ENCODE data around the gene TYMS.

TYMS gene

DNA sequence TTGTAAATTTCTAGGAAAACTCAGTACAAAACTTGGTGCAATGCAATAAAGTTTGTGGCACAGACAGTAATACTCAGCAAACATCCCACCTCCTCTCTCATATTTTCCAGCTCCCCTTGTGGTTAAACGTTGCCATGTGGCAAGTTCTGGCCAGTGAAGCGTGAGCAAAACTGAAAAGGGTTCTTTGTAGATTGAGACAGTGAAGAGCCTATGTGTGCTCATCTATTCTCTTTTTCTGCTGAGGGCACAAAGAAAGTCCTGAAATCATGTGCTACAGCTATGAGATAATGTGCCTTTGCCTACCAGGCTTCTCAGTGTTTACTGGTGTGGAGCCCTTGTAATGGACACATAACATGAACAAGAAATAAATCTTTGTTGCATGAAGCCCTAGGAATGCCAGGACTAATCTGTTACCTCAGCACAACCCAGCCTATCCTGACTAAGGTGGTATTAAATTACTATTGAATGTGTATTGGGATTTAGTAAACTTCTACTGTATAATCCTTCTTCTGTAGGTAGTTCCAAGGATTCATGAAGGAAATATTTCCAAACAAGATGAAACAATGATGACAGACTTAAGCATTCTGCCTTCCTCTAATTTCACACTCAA, 13.0 kb upstream of the TYMS start:
- no peak for DNase-seq (ENCODE audit: low read depth in 2 of 2)

DNA sequence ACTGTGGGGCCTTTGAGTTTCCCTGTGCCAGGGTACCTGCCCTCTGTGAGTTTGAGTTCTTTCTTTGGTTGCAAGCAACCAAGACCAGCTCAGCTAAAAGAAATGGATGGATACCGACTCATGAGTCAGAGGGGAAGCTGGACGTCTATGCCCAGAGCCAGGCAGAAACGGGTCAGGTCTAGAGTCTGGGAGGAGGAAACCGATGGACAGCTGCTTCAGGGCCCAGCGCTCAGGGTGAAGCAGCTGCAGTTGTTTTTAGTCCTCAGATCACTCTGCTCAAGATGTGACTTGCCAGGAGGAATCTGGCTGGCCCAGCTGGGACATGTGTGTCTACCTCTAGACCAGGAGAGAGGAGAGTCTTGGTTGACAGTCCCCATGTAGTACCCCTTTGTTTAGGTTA, 10.1 kb upstream of the TYMS start:
- DNase-seq (ENCODE audit: low read depth in 2 of 2) = no peak

DNA sequence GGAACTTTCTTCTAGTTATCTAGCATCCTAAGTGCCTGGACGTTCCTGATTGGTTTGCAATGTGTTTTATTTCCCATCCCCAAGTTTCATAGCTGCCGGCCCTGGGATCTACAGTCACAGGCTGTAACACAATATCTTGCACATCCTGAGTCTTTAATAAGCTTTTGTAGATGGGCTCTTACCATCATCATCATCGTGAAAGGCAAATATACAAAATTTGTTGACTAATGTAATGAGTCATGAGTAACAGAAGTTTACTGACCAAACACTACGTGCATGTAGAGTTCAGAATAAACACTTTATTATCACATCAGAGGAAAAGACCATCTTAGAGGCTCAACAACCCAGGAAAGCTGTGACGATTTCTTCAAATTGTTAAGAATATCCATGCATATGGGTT, 8.1 kb upstream of the TYMS start:
- no peak for DNase-seq (ENCODE audit: low read depth in 2 of 2)

DNA sequence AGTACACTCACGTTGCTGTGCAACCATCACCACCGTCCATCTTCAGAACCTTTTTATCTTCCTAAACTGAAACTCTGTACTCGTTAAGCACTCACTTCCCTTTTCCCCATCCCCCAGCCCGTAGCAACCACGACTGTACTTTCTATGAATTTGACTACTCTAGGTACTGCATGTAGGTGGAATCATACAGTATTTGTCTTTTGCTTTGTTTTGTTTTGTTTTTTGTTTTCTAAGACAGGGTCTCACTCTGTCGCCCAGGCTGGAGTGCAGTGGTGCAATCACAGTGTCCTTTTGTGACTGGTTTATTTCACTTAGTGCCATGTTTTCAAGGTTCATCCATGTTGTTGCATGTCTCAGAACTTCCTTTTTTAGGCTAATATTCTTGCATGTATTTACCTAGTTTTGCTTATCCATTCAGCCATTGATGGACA, 7.0 kb upstream of the TYMS start:
- DNase-seq (ENCODE audit: low read depth in 2 of 2) = no peak

DNA sequence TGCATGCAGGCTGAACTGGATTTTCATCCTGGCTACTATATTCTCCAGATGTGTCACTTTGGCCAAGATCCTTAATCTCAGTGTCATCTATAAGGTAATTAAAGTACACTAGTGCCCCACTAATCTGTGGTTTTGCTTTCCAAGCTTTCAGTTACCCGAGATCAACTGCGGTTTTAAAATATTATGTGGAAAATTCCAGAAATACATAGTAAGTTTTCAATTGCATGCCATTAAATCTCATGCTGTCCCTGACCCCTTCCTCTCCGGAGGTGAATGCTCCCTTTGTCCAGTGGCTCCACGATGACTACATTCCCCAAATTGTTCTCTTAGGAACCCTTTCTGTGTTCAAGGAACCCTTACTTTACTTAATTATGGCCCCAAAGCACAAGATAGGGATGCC, 5.3 kb upstream of the TYMS start:
- DNase-seq (ENCODE audit: low read depth in 2 of 2) = no peak

DNA sequence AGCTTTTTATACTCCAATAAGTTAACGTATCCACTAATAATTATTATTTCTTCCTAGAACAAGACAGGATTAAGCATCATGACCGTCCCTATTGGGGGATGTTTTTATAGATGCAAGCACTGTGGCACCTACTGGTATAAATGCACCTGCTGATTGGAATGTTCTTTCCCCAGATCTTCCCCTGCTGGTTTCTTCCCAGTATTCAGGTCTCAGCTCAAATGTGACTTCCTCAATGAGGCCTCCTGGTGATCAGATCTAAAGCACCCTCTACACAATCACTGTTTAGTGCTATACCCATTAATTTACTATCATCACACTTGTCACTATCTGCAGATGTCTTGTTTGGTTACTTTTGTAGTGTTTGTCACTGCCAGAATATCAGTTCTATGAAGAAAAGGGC, 3.9 kb upstream of the TYMS start:
- DNase-seq (ENCODE audit: low read depth in 2 of 2) = no peak

DNA sequence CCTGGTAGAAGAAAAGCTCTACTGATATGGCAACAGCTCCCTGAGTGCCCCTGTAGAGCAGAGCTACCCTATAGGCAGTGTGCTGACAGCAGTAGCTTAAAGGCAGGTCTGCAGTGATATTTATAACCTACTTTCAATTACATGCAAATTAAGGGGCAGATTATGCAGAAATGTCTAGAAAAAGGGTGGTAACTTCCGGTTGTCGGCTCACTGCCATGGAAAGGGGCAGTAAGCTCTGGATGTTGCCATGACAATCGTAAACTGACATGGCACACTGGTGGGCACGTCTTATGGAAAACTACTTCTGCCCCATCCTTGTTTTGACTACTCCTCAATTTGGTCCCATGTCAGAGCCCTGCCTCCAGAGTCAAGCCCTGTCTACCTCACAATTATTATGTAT, 2.9 kb upstream of the TYMS start:
- no peak for DNase-seq (ENCODE audit: low read depth in 2 of 2)

DNA sequence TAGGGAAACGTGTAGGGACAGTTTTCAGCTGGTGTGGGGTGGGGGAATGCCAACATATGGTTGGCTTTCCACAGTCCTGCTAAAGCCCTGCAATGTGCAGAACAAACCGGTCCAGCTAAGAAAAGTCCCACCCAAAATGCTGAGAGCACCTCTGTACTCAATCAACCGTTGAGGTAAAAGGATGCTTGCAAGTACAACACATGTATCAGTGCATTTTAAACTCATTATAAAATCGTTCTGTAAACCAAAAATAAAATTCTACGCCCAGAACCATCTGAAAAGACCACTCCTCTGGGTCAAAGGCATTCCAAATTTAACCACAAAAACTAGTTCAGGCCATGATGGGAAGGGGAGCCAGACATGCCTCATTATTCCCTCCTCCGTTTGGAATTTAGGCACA, 2.0 kb upstream of the TYMS start:
- DNase-seq (ENCODE audit: low read depth in 2 of 2) = no peak

DNA sequence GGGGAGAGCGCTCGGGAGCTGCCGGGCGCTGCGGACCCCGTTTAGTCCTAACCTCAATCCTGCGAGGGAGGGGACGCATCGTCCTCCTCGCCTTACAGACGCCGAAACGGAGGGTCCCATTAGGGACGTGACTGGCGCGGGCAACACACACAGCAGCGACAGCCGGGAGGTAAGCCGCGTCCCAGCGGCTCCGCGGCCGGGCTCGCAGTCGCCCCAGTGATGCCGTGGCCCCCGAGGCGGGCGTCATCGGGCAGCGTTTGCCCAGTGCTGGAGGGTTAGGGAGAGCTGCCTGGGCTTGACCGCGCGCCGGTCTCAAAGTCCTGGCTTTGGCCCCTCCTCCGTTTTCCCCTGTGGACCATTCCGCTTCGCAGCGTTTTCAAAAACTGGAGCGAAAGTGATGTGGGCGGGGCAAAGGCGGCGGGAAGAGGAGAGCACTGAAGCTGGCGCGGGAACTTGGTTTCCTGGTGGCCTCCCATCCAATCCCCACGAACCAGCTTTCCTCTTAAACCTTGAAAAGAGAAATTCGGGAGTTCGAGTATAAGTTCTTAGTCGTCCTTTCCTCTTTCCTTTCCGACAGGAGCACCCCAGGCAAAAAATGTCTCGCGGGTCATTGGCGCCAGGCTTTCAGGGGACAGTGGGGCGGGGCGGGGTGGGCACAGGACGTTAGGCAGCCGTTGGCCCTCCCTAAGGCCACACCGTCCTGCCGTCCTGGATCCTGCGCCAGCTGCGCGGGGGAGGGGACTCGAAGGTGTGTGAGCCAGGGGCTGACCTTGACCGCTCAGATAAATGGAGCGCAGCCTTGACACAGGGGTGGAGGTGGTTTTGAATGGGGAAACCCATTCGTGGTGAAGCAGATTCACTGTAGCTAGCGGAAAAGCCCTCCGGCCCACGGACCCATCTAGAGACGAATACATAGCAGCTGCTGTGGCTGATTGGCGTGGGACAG, 821 bp downstream of the TYMS start:
- peak in 1 of 2 donors; percentile 33 for DNase-seq (ENCODE audit: low read depth in 2 of 2)

DNA sequence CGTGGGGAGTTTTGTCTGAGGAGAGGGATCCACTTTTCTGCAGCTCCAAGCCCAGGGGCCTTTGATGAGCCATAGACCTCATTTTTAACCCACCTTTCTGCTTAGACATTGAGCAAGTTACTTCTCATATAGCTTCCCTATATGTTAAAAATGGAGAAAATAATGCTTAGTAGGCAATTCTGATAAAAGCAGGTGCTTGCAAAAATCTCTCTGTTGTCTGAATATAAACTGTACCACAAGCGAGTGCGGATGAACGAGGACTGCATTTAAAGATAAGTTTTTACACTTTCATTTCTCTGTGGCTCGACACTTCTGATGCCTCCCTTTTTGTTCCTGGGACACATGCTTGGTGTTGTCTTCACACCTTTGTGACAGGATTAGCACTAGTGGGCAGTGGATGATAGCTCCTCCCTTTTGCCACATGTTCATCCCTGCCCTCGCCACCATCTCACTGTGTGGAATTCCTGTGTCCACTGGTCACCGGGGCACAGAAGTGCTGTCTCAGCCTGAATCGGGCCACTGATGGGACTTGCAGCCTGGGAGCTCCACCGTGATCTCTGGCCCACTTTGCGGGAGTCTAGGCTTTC, 1.6 kb downstream of the TYMS start:
- DNase-seq (ENCODE audit: low read depth in 2 of 2) = no peak

DNA sequence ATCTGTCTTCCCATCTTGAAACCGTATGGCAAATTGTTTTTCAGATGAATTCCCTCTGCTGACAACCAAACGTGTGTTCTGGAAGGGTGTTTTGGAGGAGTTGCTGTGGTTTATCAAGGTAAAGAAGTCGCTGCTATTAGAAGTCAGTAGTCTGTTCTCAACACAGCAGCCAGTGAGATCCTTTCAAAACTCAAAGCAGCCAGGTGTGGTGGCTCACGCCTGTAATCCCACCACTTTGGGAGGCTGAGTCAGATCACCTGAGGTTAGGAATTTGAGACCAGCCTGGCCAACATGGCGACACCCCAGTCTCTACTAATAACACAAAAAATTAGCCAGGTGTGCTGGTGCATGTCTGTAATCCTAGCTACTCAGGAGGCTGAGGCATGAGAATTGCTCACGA, 2.1 kb downstream of the TYMS start:
- DNase-seq (ENCODE audit: low read depth in 2 of 2) = no peak

DNA sequence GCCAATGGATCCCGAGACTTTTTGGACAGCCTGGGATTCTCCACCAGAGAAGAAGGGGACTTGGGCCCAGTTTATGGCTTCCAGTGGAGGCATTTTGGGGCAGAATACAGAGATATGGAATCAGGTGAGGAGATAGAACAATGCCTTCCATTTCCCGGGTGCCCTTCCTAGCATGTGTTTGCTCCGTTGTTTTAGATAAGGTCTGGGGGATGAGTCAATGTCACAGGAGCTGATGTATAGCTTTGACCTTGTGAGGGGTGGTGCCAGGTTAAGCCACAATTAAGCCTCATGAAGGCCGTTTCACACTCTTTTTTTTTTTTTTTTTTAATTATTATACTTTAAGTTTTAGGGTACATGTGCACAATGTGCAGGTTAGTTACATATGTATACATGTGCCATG, 4.7 kb downstream of the TYMS start:
- no peak for DNase-seq (ENCODE audit: low read depth in 2 of 2)

DNA sequence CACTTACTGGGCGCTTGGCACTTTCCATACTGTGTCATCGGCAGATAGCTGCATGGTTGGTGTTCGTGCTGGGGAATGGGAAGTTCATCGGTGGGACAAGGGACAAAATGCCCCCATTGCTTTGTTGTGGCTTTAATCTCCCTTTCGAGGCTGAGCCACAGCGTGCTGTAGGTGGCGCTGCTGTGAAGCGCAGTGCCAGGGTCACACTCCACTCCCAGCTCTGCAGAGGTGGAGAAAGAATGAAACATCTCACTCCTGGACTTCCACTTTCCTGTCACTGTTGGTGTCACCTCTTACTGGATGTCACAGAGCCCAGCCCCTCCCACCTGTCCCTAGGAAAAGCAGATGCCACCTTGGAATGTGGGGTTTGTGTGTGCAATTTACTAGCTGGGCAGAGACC, 8.7 kb downstream of the TYMS start:
- no peak for DNase-seq (ENCODE audit: low read depth in 2 of 2)

DNA sequence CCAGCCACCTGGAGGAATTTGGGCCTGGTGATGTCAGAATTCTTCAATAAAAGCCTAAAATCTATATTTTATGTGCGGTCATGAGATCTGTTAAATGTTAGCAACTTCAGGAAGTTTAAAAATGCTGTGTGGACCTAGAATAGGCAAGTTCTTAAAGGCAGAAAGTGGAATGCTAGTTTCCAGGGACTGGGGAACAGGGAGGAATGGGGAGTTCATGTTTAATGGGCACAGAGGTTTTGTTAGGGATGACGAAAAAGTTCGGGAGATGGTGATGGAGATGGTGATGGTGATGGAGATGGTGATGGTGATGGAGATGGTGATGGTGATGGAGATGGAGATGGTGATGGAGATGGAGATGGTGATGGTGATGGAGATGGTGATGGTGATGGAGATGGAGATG, 9.2 kb downstream of the TYMS start:
- DNase-seq (ENCODE audit: low read depth in 2 of 2) = no peak

DNA sequence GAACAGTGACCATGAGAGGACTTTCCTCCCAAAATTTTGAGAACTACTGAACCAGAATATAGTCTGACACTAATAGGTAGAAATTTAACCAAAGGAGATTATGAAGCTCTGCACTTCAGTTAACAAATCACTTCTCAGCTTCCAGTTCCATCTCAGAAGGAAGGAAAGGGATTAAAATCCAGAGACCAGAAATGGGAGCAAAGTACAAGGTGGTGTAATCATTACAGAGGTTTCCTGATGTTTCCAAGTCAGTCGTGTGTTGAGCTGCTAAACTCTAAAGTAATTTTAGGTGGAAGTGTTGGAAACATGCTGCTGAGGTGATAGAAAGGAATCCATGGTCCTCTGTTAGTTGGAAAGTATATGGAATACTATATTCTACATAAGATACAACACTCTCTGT, 10.8 kb downstream of the TYMS start:
- DNase-seq (ENCODE audit: low read depth in 2 of 2) = no peak

DNA sequence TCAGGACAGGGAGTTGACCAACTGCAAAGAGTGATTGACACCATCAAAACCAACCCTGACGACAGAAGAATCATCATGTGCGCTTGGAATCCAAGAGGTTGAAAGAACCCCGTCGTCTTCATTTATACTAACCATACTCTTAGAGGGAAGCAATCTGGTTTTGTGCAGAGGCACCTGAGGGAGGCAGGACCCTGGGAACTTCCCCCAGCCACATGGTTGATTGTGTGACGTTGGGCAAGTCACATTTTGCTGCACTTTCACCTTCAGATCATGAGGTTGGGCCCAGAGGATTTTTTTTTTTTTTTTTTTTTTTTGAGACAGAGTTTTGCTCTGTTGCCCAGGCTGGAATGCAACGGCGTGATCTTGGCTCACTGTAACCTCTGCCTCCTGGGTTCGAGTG, 11.6 kb downstream of the TYMS start:
- DNase-seq (ENCODE audit: low read depth in 2 of 2) = no peak

DNA sequence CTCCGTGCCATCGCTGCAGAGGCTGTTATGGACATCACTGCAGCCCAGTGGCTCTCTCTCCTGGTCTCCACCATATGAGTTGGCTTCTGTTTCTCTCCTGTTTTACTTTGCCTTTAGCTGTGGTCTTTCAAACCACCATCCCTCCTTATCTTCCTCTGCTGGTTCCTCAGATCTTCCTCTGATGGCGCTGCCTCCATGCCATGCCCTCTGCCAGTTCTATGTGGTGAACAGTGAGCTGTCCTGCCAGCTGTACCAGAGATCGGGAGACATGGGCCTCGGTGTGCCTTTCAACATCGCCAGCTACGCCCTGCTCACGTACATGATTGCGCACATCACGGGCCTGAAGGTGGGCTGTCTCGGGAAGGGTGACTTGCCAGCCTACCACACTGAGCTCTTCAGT, 13.1 kb downstream of the TYMS start:
- DNase-seq (ENCODE audit: low read depth in 2 of 2) = no peak

DNA sequence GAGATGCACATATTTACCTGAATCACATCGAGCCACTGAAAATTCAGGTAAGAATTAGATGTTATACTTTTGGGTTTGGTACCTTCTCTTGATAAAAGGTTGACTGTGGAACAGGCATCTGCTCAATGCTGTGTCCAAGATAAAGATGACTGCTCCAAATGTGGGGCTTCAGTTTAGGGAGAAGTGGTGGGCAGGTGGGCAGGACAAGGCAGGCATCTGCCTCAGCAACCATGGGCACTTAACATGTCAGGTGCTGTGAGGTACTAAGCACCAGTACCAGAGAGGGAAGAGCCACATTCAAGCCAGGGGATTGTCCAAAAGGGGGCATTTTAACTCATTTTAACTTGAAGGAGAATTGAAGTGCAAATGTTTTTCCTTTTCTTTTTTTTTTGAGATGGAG, 14.0 kb downstream of the TYMS start:
- no peak for DNase-seq (ENCODE audit: low read depth in 2 of 2)

DNA sequence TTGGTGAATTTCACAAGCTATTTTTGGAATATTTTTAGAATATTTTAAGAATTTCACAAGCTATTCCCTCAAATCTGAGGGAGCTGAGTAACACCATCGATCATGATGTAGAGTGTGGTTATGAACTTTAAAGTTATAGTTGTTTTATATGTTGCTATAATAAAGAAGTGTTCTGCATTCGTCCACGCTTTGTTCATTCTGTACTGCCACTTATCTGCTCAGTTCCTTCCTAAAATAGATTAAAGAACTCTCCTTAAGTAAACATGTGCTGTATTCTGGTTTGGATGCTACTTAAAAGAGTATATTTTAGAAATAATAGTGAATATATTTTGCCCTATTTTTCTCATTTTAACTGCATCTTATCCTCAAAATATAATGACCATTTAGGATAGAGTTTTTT, 15.9 kb downstream of the TYMS start:
- no peak for DNase-seq (ENCODE audit: low read depth in 2 of 2)

DNA sequence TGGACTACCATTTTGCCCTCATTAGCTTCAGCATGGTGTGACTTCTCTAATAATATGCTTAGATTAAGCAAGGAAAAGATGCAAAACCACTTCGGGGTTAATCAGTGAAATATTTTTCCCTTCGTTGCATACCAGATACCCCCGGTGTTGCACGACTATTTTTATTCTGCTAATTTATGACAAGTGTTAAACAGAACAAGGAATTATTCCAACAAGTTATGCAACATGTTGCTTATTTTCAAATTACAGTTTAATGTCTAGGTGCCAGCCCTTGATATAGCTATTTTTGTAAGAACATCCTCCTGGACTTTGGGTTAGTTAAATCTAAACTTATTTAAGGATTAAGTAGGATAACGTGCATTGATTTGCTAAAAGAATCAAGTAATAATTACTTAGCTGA, 16.3 kb downstream of the TYMS start:
- no peak for DNase-seq (ENCODE audit: low read depth in 2 of 2)

DNA sequence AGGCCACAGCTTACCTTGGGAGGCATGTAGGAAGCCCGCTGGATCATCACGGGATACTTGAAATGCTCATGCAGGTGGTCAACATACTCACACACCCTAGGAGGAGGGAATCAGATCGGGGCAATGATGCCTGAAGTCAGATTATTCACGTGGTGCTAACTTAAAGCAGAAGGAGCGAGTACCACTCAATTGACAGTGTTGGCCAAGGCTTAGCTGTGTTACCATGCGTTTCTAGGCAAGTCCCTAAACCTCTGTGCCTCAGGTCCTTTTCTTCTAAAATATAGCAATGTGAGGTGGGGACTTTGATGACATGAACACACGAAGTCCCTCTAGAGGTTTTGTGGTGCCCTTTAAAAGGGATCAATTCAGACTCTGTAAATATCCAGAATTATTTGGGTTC, 17.9 kb downstream of the TYMS start:
- no peak for DNase-seq (ENCODE audit: low read depth in 2 of 2)

DNA sequence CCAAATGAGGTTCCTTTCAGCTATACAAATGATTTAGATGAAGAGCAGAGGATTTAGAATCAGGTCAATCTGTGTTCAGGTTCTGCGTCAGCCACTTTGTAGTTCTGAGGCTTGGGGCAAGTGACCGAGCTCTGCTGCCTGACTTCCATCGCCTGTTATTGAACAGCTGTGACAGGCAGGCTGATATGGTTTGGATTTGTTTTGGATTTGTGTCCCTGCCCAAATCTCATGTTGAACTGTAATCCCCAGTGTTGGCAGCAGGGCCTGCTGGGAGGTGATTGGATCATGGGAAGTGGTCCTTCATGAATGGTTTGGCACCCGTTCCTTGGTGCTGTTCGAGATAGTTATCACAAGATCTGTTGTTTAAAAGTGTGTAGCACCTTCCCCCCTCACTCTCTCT, 18.6 kb downstream of the TYMS start:
- no peak for DNase-seq (ENCODE audit: low read depth in 2 of 2)

DNA sequence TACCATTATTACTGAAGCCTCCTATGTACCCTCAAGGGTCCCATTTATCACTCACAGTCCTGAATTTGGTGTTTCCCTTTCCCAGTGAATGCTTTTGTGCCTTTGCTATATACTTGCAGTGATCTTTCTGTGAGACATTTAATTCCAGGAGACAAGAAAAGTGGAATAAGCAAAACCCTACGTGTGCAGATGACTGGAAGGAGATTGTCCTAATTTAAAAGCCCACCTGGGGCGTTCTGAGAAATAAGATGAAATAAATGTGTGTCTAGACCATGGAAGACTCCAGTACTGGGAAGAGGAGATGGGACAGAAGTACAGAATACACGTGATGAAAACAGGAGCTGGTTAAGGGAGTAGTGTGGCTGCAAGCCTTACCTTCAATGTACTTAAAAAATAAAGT, 19.3 kb downstream of the TYMS start:
- DNase-seq (ENCODE audit: low read depth in 2 of 2) = no peak
